Measurements from ENCODE around the gene CYB5A. TPM values are rescaled to one million over a fixed set of nuclear protein-coding genes. Genes with fewer than 3 reads are reported as not detected.
A peak's percentile ranks its signal among the peaks of the same experiment; 100 is the strongest.
"Not testable (repeated sequence)": the region's sequence is repeated elsewhere in the genome, so short reads cannot be mapped to it uniquely, and the experiment has no call there.

Gene CYB5A
- total and polyA plus RNA-seq, 7 donors = 13.4 to 35.6 (median 27.0) TPM

DNA sequence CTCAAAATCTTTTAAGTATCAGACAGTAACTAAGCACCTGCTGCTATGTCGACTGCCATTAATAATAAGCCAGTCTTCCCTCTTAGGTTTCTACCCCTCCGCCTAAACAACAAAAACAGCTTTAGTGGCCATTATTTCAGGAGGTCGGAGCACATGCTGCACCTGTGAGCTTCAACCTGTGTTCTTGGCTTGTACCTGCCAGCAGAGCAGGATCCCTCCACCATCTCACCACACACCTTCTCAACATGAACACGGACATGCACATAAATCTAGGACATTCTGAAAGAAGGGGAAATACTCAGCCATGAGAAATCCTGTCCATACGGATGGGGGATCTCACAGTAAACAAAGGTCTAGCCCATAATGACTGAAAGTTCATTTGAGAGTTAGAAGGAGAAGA is 3.7 kb downstream of the CYB5A start:
- Histone ChIP-seq H3K9me3 (no peaks in the 10 kb centered on the region), H3K4me1 (peaks cover 21% of the 10 kb centered on the region), H3K27ac (no peak overlapping the region), H3K36me3 (ENCODE audit: insufficient read depth in 1 of 2, low read depth in 1 of 2) (no peaks in the 10 kb centered on the region), H3K4me3 (no peak overlapping the region), H3K27me3 (ENCODE audit: insufficient read depth in 3 of 3, low read length in 2 of 3) (no peaks in the 10 kb centered on the region)
- no peak for ATAC-seq
- DNase-seq = no peak
- TF ChIP-seq, protein P1, sequence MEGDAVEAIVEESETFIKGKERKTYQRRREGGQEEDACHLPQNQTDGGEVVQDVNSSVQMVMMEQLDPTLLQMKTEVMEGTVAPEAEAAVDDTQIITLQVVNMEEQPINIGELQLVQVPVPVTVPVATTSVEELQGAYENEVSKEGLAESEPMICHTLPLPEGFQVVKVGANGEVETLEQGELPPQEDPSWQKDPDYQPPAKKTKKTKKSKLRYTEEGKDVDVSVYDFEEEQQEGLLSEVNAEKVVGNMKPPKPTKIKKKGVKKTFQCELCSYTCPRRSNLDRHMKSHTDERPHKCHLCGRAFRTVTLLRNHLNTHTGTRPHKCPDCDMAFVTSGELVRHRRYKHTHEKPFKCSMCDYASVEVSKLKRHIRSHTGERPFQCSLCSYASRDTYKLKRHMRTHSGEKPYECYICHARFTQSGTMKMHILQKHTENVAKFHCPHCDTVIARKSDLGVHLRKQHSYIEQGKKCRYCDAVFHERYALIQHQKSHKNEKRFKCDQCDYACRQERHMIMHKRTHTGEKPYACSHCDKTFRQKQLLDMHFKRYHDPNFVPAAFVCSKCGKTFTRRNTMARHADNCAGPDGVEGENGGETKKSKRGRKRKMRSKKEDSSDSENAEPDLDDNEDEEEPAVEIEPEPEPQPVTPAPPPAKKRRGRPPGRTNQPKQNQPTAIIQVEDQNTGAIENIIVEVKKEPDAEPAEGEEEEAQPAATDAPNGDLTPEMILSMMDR (IDR thresholded peaks at IDR 0.05) = no peak
- 65 to 76% (median 68%) methylated on average over 5 of the region's 5 CpGs for WGBS, 3 donors
- intact Hi-C loops (cut with DNase I) = no loop called here

DNA sequence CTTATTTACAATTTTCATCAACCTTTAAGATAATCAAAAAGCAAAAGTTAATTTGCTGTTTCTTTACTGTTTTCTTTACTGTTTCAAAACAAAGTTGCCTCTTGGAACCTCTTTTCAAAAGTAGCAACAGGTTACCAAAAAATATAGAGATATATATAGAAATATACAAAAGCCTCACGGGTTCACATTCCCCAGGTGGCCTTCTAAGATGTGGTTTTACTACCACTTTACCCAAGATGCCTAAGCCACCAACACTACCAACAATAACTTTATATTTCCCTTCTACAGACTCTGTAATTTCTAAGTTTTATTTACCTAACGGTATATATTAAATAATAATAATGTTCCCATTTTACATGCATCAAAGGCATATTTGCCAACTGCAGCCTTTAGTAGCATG is 4.9 kb downstream of the CYB5A start:
- no peaks in the 10 kb centered on the region for H3K9me3 ChIP-seq
- H3K4me1 ChIP-seq = peaks cover 28% of the 10 kb centered on the region
- intact Hi-C loops (cut with DNase I) = no loop called here
- no peaks in the 10 kb centered on the region for H3K36me3 ChIP-seq (ENCODE audit: insufficient read depth in 1 of 2, low read depth in 1 of 2)
- no peak overlapping the region for H3K4me3 ChIP-seq
- ATAC-seq (no peak), DNase-seq (no peak)
- TF ChIP-seq, protein P1 (IDR thresholded peaks at IDR 0.05) = no peak
- H3K27me3 ChIP-seq (ENCODE audit: insufficient read depth in 3 of 3, low read length in 2 of 3) = no peaks in the 10 kb centered on the region
- no peak overlapping the region for H3K27ac ChIP-seq
- WGBS, 3 donors = 96 to 98% (median 97%) methylated on average over 2 of the region's 2 CpGs

DNA sequence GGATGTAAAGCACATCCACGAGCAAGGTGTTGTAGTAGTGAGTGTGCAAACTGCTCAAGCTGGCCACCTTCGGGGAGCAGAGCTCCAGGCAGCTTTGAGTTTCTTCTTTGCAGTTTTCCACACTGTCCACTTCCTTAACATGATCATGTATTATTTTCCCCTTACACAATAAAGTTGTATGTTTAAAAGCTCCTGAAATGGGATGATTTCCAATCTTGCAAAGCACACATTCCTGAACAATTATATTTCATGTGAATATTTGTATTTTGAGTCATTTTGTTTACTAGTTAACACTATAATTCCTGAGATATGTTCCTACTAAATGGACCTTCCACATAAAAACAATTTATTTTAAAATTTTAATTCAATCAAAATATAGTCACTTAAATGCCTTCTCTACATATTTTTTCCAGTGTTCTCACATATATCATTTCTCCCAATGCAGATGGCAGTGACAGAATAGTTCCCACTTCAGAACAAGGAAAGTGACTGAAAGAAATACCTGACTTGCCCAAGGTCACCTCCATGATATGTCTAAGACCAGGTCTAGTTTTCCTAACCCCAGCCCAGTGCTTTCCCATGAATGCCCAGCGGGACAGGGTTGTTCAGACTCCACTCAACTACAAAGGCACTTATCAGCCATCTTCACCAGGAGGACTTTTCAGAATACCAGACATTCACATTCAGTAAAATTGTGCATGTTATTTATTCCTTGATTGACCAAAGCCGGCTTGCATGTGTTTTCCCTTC is 5.5 kb downstream of the CYB5A start:
- ATAC-seq (no peak), DNase-seq (no peak)
- WGBS, 3 donors = 81 to 90% (median 83%) methylated on average over 4 of the region's 4 CpGs
- H3K27ac ChIP-seq = no peak overlapping the region
- H3K27me3 ChIP-seq (ENCODE audit: insufficient read depth in 3 of 3, low read length in 2 of 3) = no peaks in the 10 kb centered on the region
- no peaks in the 10 kb centered on the region for H3K36me3 ChIP-seq (ENCODE audit: insufficient read depth in 1 of 2, low read depth in 1 of 2)
- no peak overlapping the region for H3K4me3 ChIP-seq
- H3K9me3 ChIP-seq = no peaks in the 10 kb centered on the region
- intact Hi-C loops (cut with DNase I) = no loop called here
- TF ChIP-seq, protein P1 (IDR thresholded peaks at IDR 0.05) = no peak
- peaks cover 32% of the 10 kb centered on the region for H3K4me1 ChIP-seq

DNA sequence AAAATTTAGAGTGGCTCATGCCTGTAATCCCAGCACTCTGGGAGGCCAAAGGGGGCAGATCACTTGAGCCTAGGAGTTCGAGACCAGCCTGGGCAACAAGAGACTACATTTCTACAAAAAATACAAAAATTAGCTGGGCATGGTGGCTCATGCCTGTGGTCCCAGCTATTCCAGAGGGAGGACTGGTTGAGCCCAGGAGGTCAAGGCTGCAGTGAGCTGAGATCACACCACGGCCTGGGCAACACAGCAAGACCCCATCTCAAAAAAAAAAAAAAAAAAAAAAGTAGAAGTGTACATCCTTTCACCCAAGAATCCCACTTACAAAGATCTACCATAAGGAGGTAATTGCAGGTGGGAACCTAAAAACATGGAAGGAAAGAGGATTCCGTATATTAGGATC is 6.2 kb downstream of the CYB5A start:
- intact Hi-C loops (cut with DNase I); H3K9me3 ChIP-seq; H3K4me3 ChIP-seq; H3K27me3 ChIP-seq (ENCODE audit: insufficient read depth in 3 of 3, low read length in 2 of 3); ATAC-seq; DNase-seq; H3K27ac ChIP-seq; H3K36me3 ChIP-seq (ENCODE audit: insufficient read depth in 1 of 2, low read depth in 1 of 2): not testable (repeated sequence)
- WGBS, 3 donors = 81 to 97% (median 83%) methylated on average over 3 of the region's 3 CpGs
- H3K4me1 ChIP-seq = peaks cover 36% of the 10 kb centered on the region

DNA sequence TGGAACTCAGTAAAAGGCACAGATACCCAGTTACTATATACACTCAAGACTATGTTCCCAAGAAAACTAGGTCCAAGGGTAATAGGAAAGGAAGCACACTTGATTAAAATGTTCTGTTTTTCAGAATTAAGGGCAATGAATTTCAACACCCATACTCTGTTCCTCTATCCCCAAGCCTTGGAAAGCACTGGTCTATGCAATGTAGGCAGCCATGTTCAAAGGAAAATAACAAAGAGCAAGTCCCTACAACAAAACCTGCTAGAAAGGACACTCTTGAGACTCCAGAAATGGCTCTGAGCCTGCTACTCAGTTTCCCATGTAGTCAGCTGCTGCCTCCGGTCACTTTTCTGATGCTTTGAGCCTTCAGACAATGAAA is 6.8 kb downstream of the CYB5A start:
- intact Hi-C loops (cut with DNase I) = no loop called here
- TF ChIP-seq, protein P1 (IDR thresholded peaks at IDR 0.05) = no peak
- no peak for DNase-seq
- no peak for ATAC-seq
- 73 to 88% (median 86%) methylated on average over 1 of the region's 1 CpG for WGBS, 3 donors
- Histone ChIP-seq H3K36me3 (ENCODE audit: insufficient read depth in 1 of 2, low read depth in 1 of 2) (no peaks in the 10 kb centered on the region), H3K4me3 (no peak overlapping the region), H3K27me3 (ENCODE audit: insufficient read depth in 3 of 3, low read length in 2 of 3) (no peaks in the 10 kb centered on the region), H3K9me3 (no peaks in the 10 kb centered on the region), H3K4me1 (peaks cover 36% of the 10 kb centered on the region), H3K27ac (peak overlapping the region; percentile 16)
